T-helper 22 cell (primary cell): ENCODE measurements around the gene OR2A7.
"Not testable (repeated sequence)": the region's sequence is repeated elsewhere in the genome, so short reads cannot be mapped to it uniquely, and the experiment has no call there.

Experiments
- DNase-seq: peaks from one replicate; pipeline ENCODE4 v3.0.0-alpha.2; 2020; ENCODE audit warnings: low read depth

Gene OR2A7

GRCh38 chr7:144252307-144252706, 12.3 kb downstream of the OR2A7 start:
- not testable (repeated sequence) for DNase-seq

GRCh38 chr7:144247674-144248330, 16.8 kb downstream of the OR2A7 start:
- not testable (repeated sequence) for DNase-seq

- DNase-seq = not testable (repeated sequence)
Observed at GRCh38 chr7:144246967-144247366, 17.6 kb downstream of the OR2A7 start.

GRCh38 chr7:144245372-144245771, 19.2 kb downstream of the OR2A7 start:
- DNase-seq = not testable (repeated sequence)

GRCh38 chr7:144239365-144239764, 25.2 kb downstream of the OR2A7 start, which contains the start of gene OR2A42:
Gene OR2A42 (minus strand): TSS chr7:144239605. CDS start chr7:144232843, 6,762 bp downstream.
- not testable (repeated sequence) for DNase-seq

GRCh38 chr7:144238530-144239082, 26.0 kb downstream of the OR2A7 start:
- not testable (repeated sequence) for DNase-seq

GRCh38 chr7:144233039-144233438, 31.6 kb downstream of the OR2A7 start:
- DNase-seq = not testable (repeated sequence)

GRCh38 chr7:144231027-144231426, 33.6 kb downstream of the OR2A7 start:
- DNase-seq = not testable (repeated sequence)

- not testable (repeated sequence) for DNase-seq
Observed at GRCh38 chr7:144228810-144229209, 35.8 kb downstream of the OR2A7 start.

- not testable (repeated sequence) for DNase-seq
Observed at GRCh38 chr7:144226866-144227265, 37.7 kb downstream of the OR2A7 start.

- not testable (repeated sequence) for DNase-seq
Observed at GRCh38 chr7:144223675-144224074, 40.9 kb downstream of the OR2A7 start.

- not testable (repeated sequence) for DNase-seq
Observed at GRCh38 chr7:144220531-144220930, 44.1 kb downstream of the OR2A7 start.

GRCh38 chr7:144219149-144219548, 45.4 kb downstream of the OR2A7 start:
- not testable (repeated sequence) for DNase-seq

GRCh38 chr7:144218581-144218980, 46.0 kb downstream of the OR2A7 start:
- not testable (repeated sequence) for DNase-seq

- not testable (repeated sequence) for DNase-seq
Observed at GRCh38 chr7:144217200-144217599, 47.4 kb downstream of the OR2A7 start.
